NT2/D1 (cell line): ENCODE data around the gene CCPG1.

Source experiments
- DNase-seq: peaks from one replicate; pipeline ENCODE4 v3.0.0-alpha.2; 2011; ENCODE audit warnings: low read depth, low spot score
- H3K27me3 ChIP-seq: 2 replicates; pipeline ENCODE4 v1.6.0; 2011; ENCODE audit warnings: mild to moderate bottlenecking; ENCODE audit not compliant: insufficient read length, insufficient read depth
- H3K36me3 ChIP-seq: 2 replicates; pipeline ENCODE4 v1.6.1; 2011; ENCODE audit warnings: mild to moderate bottlenecking, low read length, mixed read lengths; ENCODE audit not compliant: insufficient read depth, insufficient read length
- H3K4me1 ChIP-seq: 2 replicates; pipeline ENCODE4 v1.5.1; 2011; ENCODE audit not compliant: insufficient read depth, insufficient read length
- H3K4me3 ChIP-seq: 2 replicates; pipeline ENCODE4 v1.5.1; 2011; ENCODE audit warnings: low read depth; ENCODE audit not compliant: insufficient read length
- H3K9ac ChIP-seq: 2 replicates; pipeline ENCODE4 v1.6.0; 2011; ENCODE audit warnings: low read depth; ENCODE audit not compliant: insufficient read length
- H3K9me3 ChIP-seq: 2 replicates; pipeline ENCODE4 v1.5.1; 2011; ENCODE audit warnings: mild to moderate bottlenecking, low read length; ENCODE audit not compliant: insufficient read depth
- SUZ12 ChIP-seq: IDR thresholded peaks from 2 replicates; pipeline ENCODE4 v1.6.1; 2011; ENCODE audit not compliant: insufficient read length, insufficient read depth; ENCODE audit errors: extremely low read depth
- YY1 ChIP-seq: IDR thresholded peaks from 2 replicates; pipeline ENCODE4 v1.6.1; 2011; ENCODE audit not compliant: insufficient read length, insufficient read depth
- ZNF274 ChIP-seq: IDR thresholded peaks from 2 replicates; pipeline ENCODE4 v1.6.1; 2011; ENCODE audit warnings: mild to moderate bottlenecking, low read depth, low read length

The CCPG1 gene

GRCh38 chr15:55334997-55335396 lies 73.2 kb downstream of the CCPG1 start:
- Histone ChIP-seq H3K9me3 (no peaks in the 10 kb centered on the region), H3K36me3 (peaks cover 3% of the 10 kb centered on the region), H3K4me1 (no peaks in the 10 kb centered on the region), H3K27me3 (no peaks in the 10 kb centered on the region), H3K4me3 (no peak overlapping the region), H3K9ac (no peak overlapping the region)
- TF ChIP-seq ZNF274 (no peak), YY1 (no peak)
- no peak for DNase-seq

GRCh38 chr15:55334371-55334770 lies 73.8 kb downstream of the CCPG1 start:
- DNase-seq, result no peak
- Histone ChIP-seq H3K4me3 (no peak overlapping the region), H3K27me3 (no peaks in the 10 kb centered on the region), H3K4me1 (no peaks in the 10 kb centered on the region), H3K9ac (no peak overlapping the region), H3K36me3 (peaks cover 3% of the 10 kb centered on the region), H3K9me3 (no peaks in the 10 kb centered on the region)
- TF ChIP-seq YY1 (no peak), ZNF274 (no peak), SUZ12 (no peak)

DNA sequence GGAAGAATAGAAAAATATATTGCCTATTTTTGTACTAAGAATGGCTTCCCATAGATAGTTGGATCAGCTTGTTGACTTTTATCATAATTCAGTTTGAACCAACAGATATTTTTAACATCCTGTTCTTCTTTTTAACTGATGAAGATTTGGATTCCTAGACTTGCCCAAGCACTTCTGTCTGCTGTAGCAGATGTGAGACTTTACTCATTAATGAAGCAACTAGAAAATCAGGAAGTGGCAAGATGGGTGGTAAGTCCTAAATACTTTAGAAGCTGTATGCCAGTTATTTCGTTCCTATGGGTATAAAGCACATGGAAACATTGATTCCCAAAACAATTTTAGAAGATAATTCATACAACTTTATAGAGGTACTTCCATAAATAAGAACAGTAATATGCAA lies 80.8 kb downstream of the CCPG1 start:
- no peaks in the 10 kb centered on the region for H3K9me3 ChIP-seq
- no peak for DNase-seq
- H3K4me3 ChIP-seq, result no peak overlapping the region
- H3K27me3 ChIP-seq, result no peaks in the 10 kb centered on the region
- no peak overlapping the region for H3K9ac ChIP-seq
- H3K36me3 ChIP-seq, result no peaks in the 10 kb centered on the region
- H3K4me1 ChIP-seq, result no peaks in the 10 kb centered on the region
- TF ChIP-seq YY1 (no peak), ZNF274 (no peak), SUZ12 (no peak)

GRCh38 chr15:55322467-55322866 lies 85.7 kb downstream of the CCPG1 start:
- no peak overlapping the region for H3K9ac ChIP-seq
- DNase-seq, result no peak
- H3K4me1 ChIP-seq, result no peaks in the 10 kb centered on the region
- no peak overlapping the region for H3K4me3 ChIP-seq
- H3K36me3 ChIP-seq, result peaks cover 3% of the 10 kb centered on the region
- H3K27me3 ChIP-seq, result no peaks in the 10 kb centered on the region
- no peak for TF ChIP-seq YY1
- TF ChIP-seq SUZ12, result no peak
- no peak for TF ChIP-seq ZNF274
- no peaks in the 10 kb centered on the region for H3K9me3 ChIP-seq

DNA sequence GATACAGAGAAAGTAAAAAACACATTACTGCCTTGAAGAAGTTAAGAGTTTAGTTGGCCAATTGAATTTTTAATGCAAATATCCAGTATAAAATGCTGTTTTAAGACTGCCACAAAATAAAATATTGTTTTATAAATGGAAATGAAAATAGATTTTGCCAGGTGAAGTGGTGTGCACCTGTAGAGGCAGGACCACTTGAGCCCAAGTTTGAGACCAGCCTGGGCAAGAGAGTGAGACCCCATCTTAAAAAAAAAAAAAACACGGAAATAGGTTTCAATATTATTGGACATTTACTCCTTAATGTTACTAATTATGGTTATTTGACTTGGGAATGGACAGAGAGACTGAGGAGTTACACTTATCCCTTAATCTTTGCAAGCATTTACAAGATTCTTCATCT lies 87.2 kb downstream of the CCPG1 start:
- Histone ChIP-seq H3K9me3 (no peaks in the 10 kb centered on the region), H3K4me1 (no peaks in the 10 kb centered on the region), H3K9ac (no peak overlapping the region), H3K27me3 (no peaks in the 10 kb centered on the region), H3K4me3 (no peak overlapping the region), H3K36me3 (peaks cover 11% of the 10 kb centered on the region)
- no peak for DNase-seq
- TF ChIP-seq SUZ12, result no peak
- no peak for TF ChIP-seq YY1
- no peak for TF ChIP-seq ZNF274

- Histone ChIP-seq H3K9me3 (no peaks in the 10 kb centered on the region), H3K4me3 (no peak overlapping the region), H3K9ac (no peak overlapping the region), H3K27me3 (no peaks in the 10 kb centered on the region), H3K36me3 (peaks cover 11% of the 10 kb centered on the region), H3K4me1 (no peaks in the 10 kb centered on the region)
- no peak for DNase-seq
- TF ChIP-seq ZNF274, result no peak
- no peak for TF ChIP-seq SUZ12
- no peak for TF ChIP-seq YY1
These were observed 88.0 kb downstream of the CCPG1 start for GRCh38 chr15:55320238-55320550.

DNA sequence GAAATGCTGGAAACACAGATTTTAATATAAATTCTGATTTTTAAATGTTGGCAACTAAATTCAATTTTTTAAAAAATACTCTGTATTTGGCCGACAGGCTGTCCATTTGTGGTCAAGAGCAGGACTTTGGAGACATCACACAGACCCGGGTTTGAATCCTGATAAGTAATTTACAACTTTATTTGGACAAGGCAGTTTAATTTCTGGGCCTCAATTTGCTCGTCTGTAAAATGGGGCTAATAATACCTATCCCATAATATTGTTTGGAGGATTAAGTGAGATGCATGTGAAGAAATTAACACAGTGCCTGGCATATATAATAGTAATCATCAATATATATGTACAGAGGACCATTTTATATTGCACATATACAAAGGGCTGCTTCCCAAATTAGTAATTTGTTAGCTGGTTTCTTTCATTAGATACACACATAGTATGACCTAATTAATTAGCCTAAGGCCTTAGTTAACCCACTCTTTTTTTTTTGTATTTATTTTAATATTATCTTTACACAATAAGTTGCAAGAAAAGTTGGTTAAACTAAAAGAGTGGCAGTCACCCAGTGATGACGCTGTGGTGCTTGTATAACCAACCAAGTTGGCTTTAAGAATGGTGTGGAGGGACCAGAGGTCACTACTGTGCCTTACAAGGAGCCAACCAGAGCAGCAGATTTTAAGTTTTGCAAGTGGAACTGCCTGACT lies 88.5 kb downstream of the CCPG1 start:
- Histone ChIP-seq H3K9me3 (no peaks in the 10 kb centered on the region), H3K4me3 (peak overlapping the region; percentile 79), H3K9ac (no peak overlapping the region), H3K27me3 (no peaks in the 10 kb centered on the region), H3K4me1 (no peaks in the 10 kb centered on the region), H3K36me3 (peaks cover 11% of the 10 kb centered on the region)
- no peak for DNase-seq
- TF ChIP-seq YY1 (no peak), SUZ12 (no peak), ZNF274 (no peak)
